H9 (cell line): ENCODE data around the gene WDR7. TPM values are rescaled to one million over a fixed set of nuclear protein-coding genes. Genes with fewer than 3 reads are reported as not detected.
A peak's percentile ranks its signal among the peaks of the same experiment; 100 is the strongest.

Source experiments
- DNase-seq: peaks from one replicate; pipeline ENCODE4 v3.0.0-alpha.2; 2017
- H2AFZ ChIP-seq: one replicate; pipeline ENCODE4 v1.6.1; 2013; ENCODE audit warnings: mild to moderate bottlenecking, low read length, control low read depth, moderate library complexity
- H2AK5ac ChIP-seq: 2 replicates; pipeline ENCODE4 v1.6.1; 2013; ENCODE audit warnings: low read length, control low read depth, mixed read lengths; ENCODE audit not compliant: insufficient read length
- H2BK120ac ChIP-seq: one replicate; pipeline ENCODE4 v1.6.1; 2013; ENCODE audit warnings: low read depth, mild to moderate bottlenecking, low read length, control low read depth, inconsistent platforms; ENCODE audit not compliant: poor library complexity, severe bottlenecking
- H2BK12ac ChIP-seq: 2 replicates; pipeline ENCODE4 v1.6.1; 2013; ENCODE audit warnings: low read length, control low read depth, mixed read lengths, low read depth; ENCODE audit not compliant: insufficient read length
- H2BK15ac ChIP-seq: 2 replicates; pipeline ENCODE4 v1.6.1; 2013; ENCODE audit warnings: low read depth, low read length, control low read depth
- H2BK20ac ChIP-seq: one replicate; pipeline ENCODE4 v1.6.1; 2013; ENCODE audit warnings: low read depth, mild to moderate bottlenecking, low read length, control low read depth, inconsistent platforms; ENCODE audit not compliant: poor library complexity, severe bottlenecking
- H2BK5ac ChIP-seq: 2 replicates; pipeline ENCODE4 v1.6.1; 2013; ENCODE audit warnings: low read length, control low read depth, mixed read lengths; ENCODE audit not compliant: insufficient read length
- H3K14ac ChIP-seq: 2 replicates; pipeline ENCODE4 v1.6.1; 2013; ENCODE audit warnings: low read length, control low read depth; ENCODE audit not compliant: insufficient read depth
- H3K18ac ChIP-seq: 2 replicates; pipeline ENCODE4 v1.6.1; 2013; ENCODE audit warnings: low read depth, mild to moderate bottlenecking, mixed read lengths, low read length, control low read depth; ENCODE audit not compliant: insufficient read length
- H3K23ac ChIP-seq: 2 replicates; pipeline ENCODE4 v1.6.1; 2013; ENCODE audit warnings: low read length, control low read depth, mixed read lengths, low read depth; ENCODE audit not compliant: insufficient read length
- H3K23me2 ChIP-seq: 2 replicates; pipeline ENCODE4 v1.6.1; 2013; ENCODE audit warnings: low read depth, mild to moderate bottlenecking, mixed read lengths, low read length, control low read depth; ENCODE audit not compliant: insufficient read length, poor library complexity, severe bottlenecking
- H3K27ac ChIP-seq: 2 replicates; pipeline ENCODE4 v1.5.1; 2013; ENCODE audit warnings: low read length, control low read depth, mixed read lengths, low read depth; ENCODE audit not compliant: insufficient read length
- H3K27me3 ChIP-seq: 2 replicates; pipeline ENCODE4 v1.6.1; 2013; ENCODE audit warnings: low read length, control low read depth, inconsistent platforms; ENCODE audit not compliant: insufficient read depth
- H3K4ac ChIP-seq: 2 replicates; pipeline ENCODE4 v1.6.1; 2013; ENCODE audit warnings: low read depth, mild to moderate bottlenecking, control low read depth, inconsistent platforms, low read length, moderate library complexity
- H3K4me1 ChIP-seq: 2 replicates; pipeline ENCODE4 v1.6.1; 2013; ENCODE audit warnings: low read length, control low read depth, inconsistent platforms; ENCODE audit not compliant: insufficient read depth
- H3K4me2 ChIP-seq: 2 replicates; pipeline ENCODE4 v1.6.1; 2013; ENCODE audit warnings: low read length, control low read depth, mixed read lengths; ENCODE audit not compliant: insufficient read length, insufficient read depth
- H3K56ac ChIP-seq: 2 replicates; pipeline ENCODE4 v1.6.1; 2013; ENCODE audit warnings: low read depth, mild to moderate bottlenecking, mixed read lengths, low read length, control low read depth; ENCODE audit not compliant: insufficient read length
- H3K79me1 ChIP-seq: 2 replicates; pipeline ENCODE4 v1.6.1; 2013; ENCODE audit warnings: low read depth, mild to moderate bottlenecking, moderate library complexity, low read length, control low read depth, inconsistent platforms; ENCODE audit not compliant: insufficient read depth, poor library complexity, severe bottlenecking
- H3K79me2 ChIP-seq: 2 replicates; pipeline ENCODE4 v1.6.1; 2013; ENCODE audit warnings: low read length, control low read depth, inconsistent platforms; ENCODE audit not compliant: insufficient read depth
- H3K9ac ChIP-seq: 2 replicates; pipeline ENCODE4 v1.6.1; 2013; ENCODE audit warnings: low read length, control low read depth, mixed read lengths; ENCODE audit not compliant: insufficient read length; ENCODE audit errors: extremely low read depth
- H3K9me3 ChIP-seq: one replicate; pipeline ENCODE4 v1.6.1; 2013; ENCODE audit warnings: low read depth, low read length, inconsistent platforms; ENCODE audit not compliant: control insufficient read depth
- H3T11ph ChIP-seq: one replicate; pipeline ENCODE4 v1.6.1; 2013; ENCODE audit warnings: mild to moderate bottlenecking, low read length, control low read depth, inconsistent platforms
- H4K20me1 ChIP-seq: one replicate; pipeline ENCODE4 v1.6.1; 2013; ENCODE audit not compliant: control insufficient read depth, insufficient read length, insufficient read depth
- H4K5ac ChIP-seq: 2 replicates; pipeline ENCODE4 v1.6.1; 2013; ENCODE audit warnings: low read depth, mild to moderate bottlenecking, mixed read lengths, low read length, control low read depth; ENCODE audit not compliant: insufficient read length
- H4K8ac ChIP-seq: replicated peaks from 2 replicates; pipeline ENCODE4 v1.6.1; 2013; ENCODE audit warnings: low read length, control low read depth, mixed read lengths, low read depth; ENCODE audit not compliant: insufficient read length
- H4K91ac ChIP-seq: 2 replicates; pipeline ENCODE4 v1.6.1; 2013; ENCODE audit warnings: low read depth, mild to moderate bottlenecking, moderate library complexity, mixed read lengths, low read length, control low read depth; ENCODE audit not compliant: insufficient read length
- H3K27ac Mint-ChIP-seq, 3 experiments: 2 replicates in 2 of 3; 3 replicates in 1 of 3; pipeline ENCODE4 v1.8.0; 2020 to 2021; ENCODE audit warnings: mixed read lengths in 3 of 3, mild to moderate bottlenecking in 1 of 3, moderate library complexity in 1 of 3
- H3K27me3 Mint-ChIP-seq: 2 replicates; pipeline ENCODE4 v1.8.0; 2021; ENCODE audit warnings: low read depth, mild to moderate bottlenecking, moderate library complexity, mixed read lengths
- H3K36me3 Mint-ChIP-seq, 3 experiments: 2 replicates in 2 of 3; 3 replicates in 1 of 3; pipeline ENCODE4 v1.8.0; 2020 to 2021; ENCODE audit warnings: low read depth in 3 of 3, mixed read lengths in 3 of 3; ENCODE audit not compliant: insufficient read depth in 1 of 3
- H3K4me1 Mint-ChIP-seq, 2 experiments: 2 replicates each; pipeline ENCODE4 v1.8.0; 2020; ENCODE audit warnings: mixed read lengths in 2 of 2
- H3K4me3 Mint-ChIP-seq, 2 experiments: 2 replicates in 1 of 2; 3 replicates in 1 of 2; pipeline ENCODE4 v1.8.0; 2020 to 2021; ENCODE audit warnings: mild to moderate bottlenecking in 2 of 2, mixed read lengths in 2 of 2, moderate library complexity in 1 of 2
- H3K9me3 Mint-ChIP-seq, 2 experiments: 2 replicates in 1 of 2; 3 replicates in 1 of 2; pipeline ENCODE4 v1.8.0; 2020; ENCODE audit warnings: mild to moderate bottlenecking in 2 of 2, mixed read lengths in 2 of 2, moderate library complexity in 1 of 2
- WGBS: extraction: QIAGEN DNeasy Blood & Tissue Kit; methylation state at CpG from one replicate; pipeline ENCODE4 v1.1.7; 2013; ENCODE audit warnings: missing lambda C conversion rate, low lambda C conversion rate, mixed read lengths; ENCODE audit not compliant: insufficient read length; ENCODE audit errors: extremely low coverage; 5-methylcytosine and 5-hydroxymethylcytosine counted together
- total RNA-seq: library from RNA; stranded (reverse); gene quantifications from 2 replicates; pipeline ENCODE4 v1.2.1, GENCODE V29; 2021
- TF ChIP-seq, protein P1 (sequence below): fragments of 200-600 bp; sonication (generic); conservative IDR thresholded peaks from 3 replicates; pipeline ENCODE4 v1.8.0; 2021; ENCODE audit warnings: antibody characterized with exemption, mild to moderate bottlenecking

WDR7 gene
- total RNA-seq, 1 experiment from 2014 or later = 14.8 TPM

DNA sequence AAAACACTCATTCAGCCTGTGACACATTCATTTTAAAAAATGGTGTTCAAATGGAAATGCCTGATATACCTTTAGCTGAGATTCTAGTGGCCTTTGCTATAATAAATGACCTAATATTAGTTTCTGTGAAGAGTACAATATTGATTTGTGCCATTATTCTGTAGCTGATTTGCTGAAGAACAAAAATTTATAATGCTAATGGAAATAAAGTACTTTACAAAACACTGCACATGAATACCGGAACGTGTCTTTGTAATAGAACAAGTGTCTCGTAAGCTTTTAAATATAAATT lies 138.7 kb downstream of the WDR7 start:
- no peak overlapping the region for H4K91ac ChIP-seq
- H3K79me1 ChIP-seq = no peaks in the 10 kb centered on the region
- no peak overlapping the region for H2BK12ac ChIP-seq
- H2AFZ ChIP-seq = no peak overlapping the region
- H3K27ac Mint-ChIP-seq = no peak overlapping the region
- no peaks in the 10 kb centered on the region for H3K9me3 Mint-ChIP-seq
- no peaks in the 10 kb centered on the region for H3K27me3 Mint-ChIP-seq
- no peak overlapping the region for H3K27ac ChIP-seq
- H3K4me1 Mint-ChIP-seq = peaks cover 10 to 12% of the 10 kb centered on the region in 2 experiments
- no peak overlapping the region for H2AK5ac ChIP-seq
- WGBS = no CpG with 5 or more reads among the region's 3 CpGs
- H3K36me3 Mint-ChIP-seq = no peaks in the 10 kb centered on the region
- no peak overlapping the region for H2BK120ac ChIP-seq
- H3K14ac ChIP-seq = no peak overlapping the region
- no peak overlapping the region for H2BK5ac ChIP-seq
- TF ChIP-seq, protein P1, sequence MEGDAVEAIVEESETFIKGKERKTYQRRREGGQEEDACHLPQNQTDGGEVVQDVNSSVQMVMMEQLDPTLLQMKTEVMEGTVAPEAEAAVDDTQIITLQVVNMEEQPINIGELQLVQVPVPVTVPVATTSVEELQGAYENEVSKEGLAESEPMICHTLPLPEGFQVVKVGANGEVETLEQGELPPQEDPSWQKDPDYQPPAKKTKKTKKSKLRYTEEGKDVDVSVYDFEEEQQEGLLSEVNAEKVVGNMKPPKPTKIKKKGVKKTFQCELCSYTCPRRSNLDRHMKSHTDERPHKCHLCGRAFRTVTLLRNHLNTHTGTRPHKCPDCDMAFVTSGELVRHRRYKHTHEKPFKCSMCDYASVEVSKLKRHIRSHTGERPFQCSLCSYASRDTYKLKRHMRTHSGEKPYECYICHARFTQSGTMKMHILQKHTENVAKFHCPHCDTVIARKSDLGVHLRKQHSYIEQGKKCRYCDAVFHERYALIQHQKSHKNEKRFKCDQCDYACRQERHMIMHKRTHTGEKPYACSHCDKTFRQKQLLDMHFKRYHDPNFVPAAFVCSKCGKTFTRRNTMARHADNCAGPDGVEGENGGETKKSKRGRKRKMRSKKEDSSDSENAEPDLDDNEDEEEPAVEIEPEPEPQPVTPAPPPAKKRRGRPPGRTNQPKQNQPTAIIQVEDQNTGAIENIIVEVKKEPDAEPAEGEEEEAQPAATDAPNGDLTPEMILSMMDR = peak; percentile 15; the same call in 2 of the 3 replicates
- no peaks in the 10 kb centered on the region for H3K79me2 ChIP-seq
- no peaks in the 10 kb centered on the region; the same call in 1 of the 2 replicates for H3K4me1 ChIP-seq
- H4K5ac ChIP-seq = no peak overlapping the region
- H2BK20ac ChIP-seq = no peak overlapping the region
- no peak for DNase-seq
- H3K9me3 ChIP-seq = no peaks in the 10 kb centered on the region
- no peaks in the 10 kb centered on the region for H3K27me3 ChIP-seq
- no peak overlapping the region for H3K56ac ChIP-seq
- H3T11ph ChIP-seq = no peak overlapping the region
- no peak overlapping the region for H3K4ac ChIP-seq
- no peaks in the 10 kb centered on the region for H3K23me2 ChIP-seq
- no peak overlapping the region for H3K18ac ChIP-seq
- no peak overlapping the region for H3K4me3 Mint-ChIP-seq
- no peak overlapping the region for H2BK15ac ChIP-seq
- no peaks in the 10 kb centered on the region for H4K20me1 ChIP-seq
- H3K23ac ChIP-seq = no peak overlapping the region
- no peak overlapping the region for H3K4me2 ChIP-seq
- no peak overlapping the region for H4K8ac ChIP-seq
- no peak overlapping the region for H3K9ac ChIP-seq
